ENCODE measurements around the gene RNF19B. TPM values are rescaled to one million over a fixed set of nuclear protein-coding genes. Genes with fewer than 3 reads are reported as not detected.
"Not testable (repeated sequence)": the region's sequence is repeated elsewhere in the genome, so short reads cannot be mapped to it uniquely, and the experiment has no call there.

RNF19B gene
- total RNA-seq, 1 donor from 2014 or later: 29.7 TPM

GRCh38 chr1:32997381-32997891, 32.8 kb upstream of the RNF19B start:
- H3K27ac Mint-ChIP-seq (ENCODE audit: unreplicated experiment): peak overlapping the region; percentile 78
- TF ChIP-seq EZH2 (IDR thresholded peaks at IDR 0.05; ENCODE audit: insufficient read depth, low read length): no peak
- TF ChIP-seq, protein P1, sequence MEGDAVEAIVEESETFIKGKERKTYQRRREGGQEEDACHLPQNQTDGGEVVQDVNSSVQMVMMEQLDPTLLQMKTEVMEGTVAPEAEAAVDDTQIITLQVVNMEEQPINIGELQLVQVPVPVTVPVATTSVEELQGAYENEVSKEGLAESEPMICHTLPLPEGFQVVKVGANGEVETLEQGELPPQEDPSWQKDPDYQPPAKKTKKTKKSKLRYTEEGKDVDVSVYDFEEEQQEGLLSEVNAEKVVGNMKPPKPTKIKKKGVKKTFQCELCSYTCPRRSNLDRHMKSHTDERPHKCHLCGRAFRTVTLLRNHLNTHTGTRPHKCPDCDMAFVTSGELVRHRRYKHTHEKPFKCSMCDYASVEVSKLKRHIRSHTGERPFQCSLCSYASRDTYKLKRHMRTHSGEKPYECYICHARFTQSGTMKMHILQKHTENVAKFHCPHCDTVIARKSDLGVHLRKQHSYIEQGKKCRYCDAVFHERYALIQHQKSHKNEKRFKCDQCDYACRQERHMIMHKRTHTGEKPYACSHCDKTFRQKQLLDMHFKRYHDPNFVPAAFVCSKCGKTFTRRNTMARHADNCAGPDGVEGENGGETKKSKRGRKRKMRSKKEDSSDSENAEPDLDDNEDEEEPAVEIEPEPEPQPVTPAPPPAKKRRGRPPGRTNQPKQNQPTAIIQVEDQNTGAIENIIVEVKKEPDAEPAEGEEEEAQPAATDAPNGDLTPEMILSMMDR (IDR thresholded peaks at IDR 0.05; ENCODE audit: insufficient read depth, low read depth, low read length): no peak
- H3K9ac ChIP-seq (ENCODE audit: low read length): peak overlapping the region; percentile 81
- H3K9me3 Mint-ChIP-seq (ENCODE audit: unreplicated experiment): no peaks in the 10 kb centered on the region
- peak overlapping the region; percentile 97 for H3K27ac ChIP-seq (ENCODE audit: low read depth, low read length)
- H3K36me3 ChIP-seq (ENCODE audit: insufficient read depth, low read length): no peaks in the 10 kb centered on the region
- FAIRE-seq (no peak), DNase-seq (ENCODE audit: low read depth) (peak; percentile 94)
- no peak overlapping the region for H3K4me3 Mint-ChIP-seq (ENCODE audit: unreplicated experiment)
- H3K27me3 ChIP-seq (ENCODE audit: insufficient read depth, low read length): no peaks in the 10 kb centered on the region
- H3K4me1 ChIP-seq (ENCODE audit: insufficient read depth, low read length): peaks cover 28% of the 10 kb centered on the region
- H2AFZ ChIP-seq (ENCODE audit: low read depth, low read length): no peak overlapping the region
- no peaks in the 10 kb centered on the region for H3K79me2 ChIP-seq (ENCODE audit: insufficient read depth, low read length)
- no peaks in the 10 kb centered on the region for H4K20me1 ChIP-seq (ENCODE audit: insufficient read depth, low read length)
- peaks cover 29% of the 10 kb centered on the region for H3K4me1 Mint-ChIP-seq (ENCODE audit: low read depth, unreplicated experiment)
- peaks cover 4% of the 10 kb centered on the region for H3K36me3 Mint-ChIP-seq (ENCODE audit: low read depth, unreplicated experiment)
- H3K4me3 ChIP-seq (ENCODE audit: insufficient read depth, low read depth, low read length): peak overlapping the region; percentile 6
- H3K9me3 ChIP-seq (ENCODE audit: insufficient read depth, low read depth, low read length): no peaks in the 10 kb centered on the region
- H3K27me3 Mint-ChIP-seq (ENCODE audit: low read depth, unreplicated experiment): no peaks in the 10 kb centered on the region
- peak overlapping the region; percentile 59 for H3K4me2 ChIP-seq (ENCODE audit: low read length)

DNA sequence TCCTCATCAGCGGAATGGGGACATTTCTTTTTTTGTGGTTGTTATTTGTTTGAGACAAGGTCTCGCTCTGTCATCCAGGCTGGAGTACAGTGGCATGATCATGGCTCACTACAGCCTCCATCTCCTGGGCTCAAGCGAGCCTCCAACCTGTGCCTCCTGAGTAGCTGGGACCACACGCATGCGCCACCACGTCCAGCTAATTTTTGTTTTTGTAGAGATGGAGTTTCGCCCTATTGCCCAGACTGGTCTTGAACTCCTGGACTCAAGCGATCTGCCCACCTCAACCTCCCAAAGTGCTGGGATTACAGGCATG, 28.7 kb upstream of the RNF19B start:
- not testable (repeated sequence) for H3K27me3 Mint-ChIP-seq (ENCODE audit: low read depth, unreplicated experiment)
- H3K27ac Mint-ChIP-seq (ENCODE audit: unreplicated experiment): peak overlapping the region; percentile 5

GRCh38 chr1:32992489-32993323, 28.1 kb upstream of the RNF19B start:
- peaks cover 2% of the 10 kb centered on the region for H4K20me1 ChIP-seq (ENCODE audit: insufficient read depth, low read length)
- Mint-ChIP-seq H3K27me3 (ENCODE audit: low read depth, unreplicated experiment) (no peaks in the 10 kb centered on the region), H3K27ac (ENCODE audit: unreplicated experiment) (peak overlapping the region; percentile 94), H3K36me3 (ENCODE audit: low read depth, unreplicated experiment) (peaks cover 4% of the 10 kb centered on the region), H3K9me3 (ENCODE audit: unreplicated experiment) (no peaks in the 10 kb centered on the region), H3K4me1 (ENCODE audit: low read depth, unreplicated experiment) (peaks cover 49% of the 10 kb centered on the region), H3K4me3 (ENCODE audit: unreplicated experiment) (peak overlapping the region; percentile 60)
- H3K27ac ChIP-seq (ENCODE audit: low read depth, low read length): peak overlapping the region; percentile 92
- no peak for TF ChIP-seq EZH2 (IDR thresholded peaks at IDR 0.05; ENCODE audit: insufficient read depth, low read length)
- TF ChIP-seq, protein P1 (IDR thresholded peaks at IDR 0.05; ENCODE audit: insufficient read depth, low read depth, low read length): no peak
- H3K4me2 ChIP-seq (ENCODE audit: low read length): peak overlapping the region; percentile 60
- peak; percentile 99 for DNase-seq (ENCODE audit: low read depth)
- no peak overlapping the region for H3K4me3 ChIP-seq (ENCODE audit: insufficient read depth, low read depth, low read length)
- no peaks in the 10 kb centered on the region for H3K36me3 ChIP-seq (ENCODE audit: insufficient read depth, low read length)
- no peak overlapping the region for H2AFZ ChIP-seq (ENCODE audit: low read depth, low read length)
- no peaks in the 10 kb centered on the region for H3K9me3 ChIP-seq (ENCODE audit: insufficient read depth, low read depth, low read length)
- peak overlapping the region; percentile 77 for H3K9ac ChIP-seq (ENCODE audit: low read length)
- H3K4me1 ChIP-seq (ENCODE audit: insufficient read depth, low read length): peaks cover 57% of the 10 kb centered on the region
- FAIRE-seq: peak; percentile 52
- no peaks in the 10 kb centered on the region for H3K79me2 ChIP-seq (ENCODE audit: insufficient read depth, low read length)
- no peaks in the 10 kb centered on the region for H3K27me3 ChIP-seq (ENCODE audit: insufficient read depth, low read length)

More for the DNA sequence above, 28.7 kb upstream of the RNF19B start:
- H3K4me1 Mint-ChIP-seq (ENCODE audit: low read depth, unreplicated experiment): peaks cover 55% of the 10 kb centered on the region
- not testable (repeated sequence) for H3K9me3 Mint-ChIP-seq (ENCODE audit: unreplicated experiment); H3K4me3 ChIP-seq (ENCODE audit: insufficient read depth, low read depth, low read length); H3K36me3 Mint-ChIP-seq (ENCODE audit: low read depth, unreplicated experiment); H3K27me3 ChIP-seq (ENCODE audit: insufficient read depth, low read length); H3K79me2 ChIP-seq (ENCODE audit: insufficient read depth, low read length); H3K36me3 ChIP-seq (ENCODE audit: insufficient read depth, low read length); DNase-seq (ENCODE audit: low read depth); H3K4me3 Mint-ChIP-seq (ENCODE audit: unreplicated experiment); FAIRE-seq; H3K9me3 ChIP-seq (ENCODE audit: insufficient read depth, low read depth, low read length); H4K20me1 ChIP-seq (ENCODE audit: insufficient read depth, low read length); H2AFZ ChIP-seq (ENCODE audit: low read depth, low read length)
- peak overlapping the region; percentile 77 for H3K9ac ChIP-seq (ENCODE audit: low read length)
- peak overlapping the region; percentile 92 for H3K27ac ChIP-seq (ENCODE audit: low read depth, low read length)
- peak overlapping the region; percentile 60 for H3K4me2 ChIP-seq (ENCODE audit: low read length)
- H3K4me1 ChIP-seq (ENCODE audit: insufficient read depth, low read length): peaks cover 58% of the 10 kb centered on the region
